GM12873 (cell line): ENCODE measurements around the gene CHRM1.

Experiments used
- CTCF ChIP-seq: IDR thresholded peaks from 2 replicates; pipeline ENCODE4 v1.5.1; 2012; ENCODE audit warnings: low read depth, mild to moderate bottlenecking, moderate library complexity, low read length, control low read depth; ENCODE audit not compliant: insufficient read depth; ENCODE audit errors: missing control alignments

Gene CHRM1

GRCh38 chr11:62879235-62879978 is 41.8 kb downstream of the CHRM1 start:
- no peak for TF ChIP-seq CTCF

DNA sequence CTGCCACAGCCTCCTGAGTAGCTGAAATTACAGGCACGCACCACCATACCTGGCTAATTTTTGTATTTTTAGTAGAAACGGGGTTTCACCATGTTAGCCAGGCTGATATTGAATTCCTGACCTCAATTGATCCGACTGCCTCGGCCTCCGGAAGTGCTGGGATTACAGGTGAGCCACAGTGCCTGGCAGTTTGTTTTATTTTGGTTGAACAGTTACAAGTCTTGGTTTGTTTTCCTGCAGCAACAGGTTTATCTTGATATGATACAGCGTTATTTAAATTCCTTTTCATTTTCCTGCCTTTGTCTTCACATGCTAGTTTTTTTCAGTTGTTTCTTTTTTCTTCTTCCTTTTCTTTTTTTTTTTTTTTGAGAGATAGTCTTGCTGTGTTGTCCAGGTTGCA is 44.5 kb downstream of the CHRM1 start:
- TF ChIP-seq CTCF = no peak

DNA sequence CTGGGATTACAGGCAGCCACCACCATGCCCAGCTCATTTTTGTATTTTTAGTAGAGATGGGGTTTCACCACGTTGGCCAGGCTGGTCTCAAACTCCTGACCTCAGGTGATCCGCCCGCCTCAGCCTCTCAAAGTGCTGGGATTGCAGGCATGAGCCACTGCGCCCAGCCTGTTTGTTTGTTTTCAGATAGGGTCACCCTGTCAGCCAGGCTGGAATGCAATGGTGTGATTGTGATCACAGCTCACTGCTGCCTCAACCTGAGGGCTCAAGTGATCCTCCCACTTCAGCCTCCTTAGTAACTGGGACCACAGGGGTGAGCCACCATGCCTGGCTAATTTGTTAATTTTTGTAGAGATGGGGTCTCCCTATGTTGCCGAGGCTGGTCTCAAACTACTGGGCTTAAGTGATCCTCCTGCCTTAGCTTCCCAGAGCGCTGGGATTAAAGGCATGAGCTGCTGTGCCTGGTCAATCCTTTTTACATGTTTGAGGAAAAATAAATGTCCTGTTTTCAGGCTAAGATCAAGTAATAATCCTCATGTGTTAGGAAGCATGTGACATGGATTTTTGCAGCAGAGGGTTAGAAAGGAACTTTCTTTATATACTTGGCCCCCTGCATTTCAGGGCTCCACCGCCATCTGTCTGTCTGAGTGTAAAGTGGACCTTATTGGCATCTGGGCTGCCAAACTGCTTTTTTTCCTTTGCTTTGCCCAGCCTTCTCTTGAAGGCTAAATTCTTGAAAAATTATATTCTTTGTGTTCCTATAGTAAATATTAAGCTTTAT is 45.3 kb downstream of the CHRM1 start:
- no peak for TF ChIP-seq CTCF

GRCh38 chr11:62874851-62875250 is 46.3 kb downstream of the CHRM1 start:
- no peak for TF ChIP-seq CTCF

DNA sequence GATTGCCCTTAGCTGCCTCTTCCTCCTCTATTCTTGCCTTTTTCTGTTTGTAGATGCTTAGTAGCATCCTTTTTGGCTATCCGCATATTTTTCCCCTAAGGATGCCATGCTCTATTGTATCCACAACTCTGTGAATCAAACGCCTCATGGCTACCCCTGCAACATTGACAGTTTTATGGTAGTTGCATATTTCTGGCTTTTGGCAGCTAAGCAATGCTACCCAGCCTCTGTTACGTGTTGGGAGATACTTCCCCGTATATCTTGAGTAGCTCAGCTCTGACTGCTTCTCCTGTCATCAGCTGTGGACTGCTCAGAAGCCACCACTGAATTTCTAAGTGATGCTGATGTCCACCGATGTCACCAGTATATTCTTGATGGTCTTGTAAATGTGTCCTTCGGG is 55.5 kb downstream of the CHRM1 start:
- TF ChIP-seq CTCF = no peak

DNA sequence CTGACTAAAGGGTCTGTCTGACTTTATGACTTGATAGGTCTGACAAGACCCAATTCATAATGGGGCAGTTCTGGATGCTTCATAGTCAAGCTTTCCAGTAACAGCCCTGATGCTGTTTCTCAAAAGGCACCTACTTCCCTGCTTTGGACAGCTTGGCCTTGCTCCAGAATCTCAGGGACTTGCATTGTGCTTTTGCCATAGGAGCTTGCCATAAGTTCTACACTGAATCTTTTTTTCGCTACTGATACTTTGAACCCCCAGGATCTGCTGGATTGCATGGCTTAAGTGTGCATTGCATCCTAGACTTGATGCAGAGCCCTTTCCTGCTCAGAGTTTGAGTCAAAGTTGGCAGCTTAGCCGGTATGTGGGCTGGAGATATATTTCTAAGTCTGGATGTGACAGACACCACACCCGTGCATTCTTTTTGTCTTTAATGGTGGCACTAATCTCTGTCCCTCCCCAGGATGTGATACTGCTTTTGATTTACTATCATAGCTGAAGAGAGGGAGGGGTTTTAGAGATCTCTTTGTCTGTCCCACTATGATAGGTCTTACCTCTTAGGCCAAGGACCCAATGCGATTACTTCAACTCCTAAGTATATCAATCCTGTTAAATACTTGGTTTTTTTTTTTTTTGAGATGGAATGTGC is 57.4 kb downstream of the CHRM1 start:
- TF ChIP-seq CTCF = no peak
